Bronchial smooth muscle cell (primary cell): ENCODE measurements around the gene KRTAP10-1. TPM values are rescaled to one million over a fixed set of nuclear protein-coding genes. Genes with fewer than 3 reads are reported as not detected.

Experiments
- total RNA-seq: library from RNA; depleted of rRNA; stranded (reverse); fragments of >200 nt; gene quantifications from 2 replicates; pipeline ENCODE4 v1.2.1, GENCODE V29; 2014

Gene KRTAP10-1, protein sequence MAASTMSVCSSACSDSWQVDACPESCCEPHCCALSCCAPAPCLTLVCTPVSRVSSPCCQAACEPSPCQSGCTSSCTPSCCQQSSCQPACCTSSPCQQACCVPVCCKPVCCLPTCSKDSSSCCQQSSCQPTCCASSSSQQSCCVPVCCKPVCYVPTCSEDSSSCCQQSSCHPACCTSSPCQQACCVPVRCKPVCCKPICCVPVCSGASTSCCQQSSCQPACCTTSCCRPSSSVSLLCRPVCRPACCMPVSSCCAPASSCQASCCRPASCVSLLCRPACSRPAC
- not detected in 2 replicates for total RNA-seq

DNA sequence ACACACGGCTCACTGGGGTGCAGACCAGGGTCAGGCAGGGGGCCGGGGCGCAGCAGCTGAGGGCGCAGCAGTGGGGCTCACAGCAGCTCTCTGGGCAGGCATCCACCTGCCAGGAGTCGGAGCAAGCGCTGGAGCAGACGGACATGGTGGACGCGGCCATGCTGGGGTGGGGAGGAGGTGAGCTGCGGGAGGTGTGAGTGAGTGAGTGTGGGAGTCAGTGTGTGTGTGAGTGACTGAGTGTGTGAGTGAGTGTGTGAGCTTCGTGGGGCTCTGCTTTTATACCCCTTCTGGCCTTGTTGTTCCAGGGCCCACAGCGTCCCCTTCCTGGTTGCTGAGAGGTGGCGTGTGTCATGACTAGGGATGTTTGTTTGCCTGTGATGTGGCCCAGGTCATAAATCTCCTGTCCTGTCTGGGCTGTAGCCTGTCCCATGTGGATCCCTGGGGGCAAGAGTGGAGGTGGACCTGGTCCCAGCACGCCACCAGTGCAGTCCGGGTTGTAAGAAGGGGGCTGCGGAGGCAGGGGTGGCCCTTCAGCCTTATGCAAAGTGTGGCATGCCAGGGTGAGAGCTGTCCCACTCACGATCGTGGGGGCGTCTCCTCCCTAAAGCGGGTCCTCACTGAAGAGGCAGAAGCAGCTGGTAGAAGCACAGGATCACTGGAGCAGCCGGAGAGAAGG is at the start of gene KRTAP10-1:
Gene KRTAP10-1, minus strand, starts transcription at position 205 of the 676 bp plus-strand sequence. Its CDS starts 45 bp downstream, at position 160.

DNA sequence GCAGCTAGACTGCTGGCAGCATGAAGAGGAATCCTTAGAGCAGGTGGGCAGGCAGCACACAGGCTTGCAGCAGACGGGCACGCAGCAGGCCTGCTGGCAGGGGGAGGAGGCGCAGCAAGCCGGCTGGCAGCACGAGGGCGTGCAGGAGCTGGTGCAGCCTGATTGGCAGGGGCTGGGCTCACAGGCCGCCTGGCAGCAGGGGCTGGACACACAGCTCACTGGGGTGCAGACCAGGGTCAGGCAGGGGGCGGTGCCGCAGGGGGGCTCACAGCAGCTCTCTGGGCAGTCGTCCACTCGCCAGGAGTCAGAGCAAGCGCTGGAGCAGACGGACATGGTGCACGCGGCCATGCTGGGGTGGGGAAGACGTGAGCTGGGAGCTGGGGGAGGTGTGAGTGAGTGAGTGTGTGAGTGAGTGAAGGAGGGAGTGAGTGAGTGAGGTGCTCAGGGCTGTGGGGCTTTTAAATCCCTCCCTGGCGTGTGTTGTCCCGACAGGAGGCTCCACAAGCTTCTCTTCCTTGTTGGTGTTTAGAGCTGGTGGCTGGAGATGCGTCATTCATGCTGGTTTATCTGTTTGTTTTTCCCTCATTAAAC is 40.3 kb upstream of the KRTAP10-1 start, which contains the start of gene KRTAP10-5:
Gene KRTAP10-5, minus strand, starts transcription at position 374 of the 591 bp plus-strand sequence. Its CDS starts 26 bp downstream, at position 348.

DNA sequence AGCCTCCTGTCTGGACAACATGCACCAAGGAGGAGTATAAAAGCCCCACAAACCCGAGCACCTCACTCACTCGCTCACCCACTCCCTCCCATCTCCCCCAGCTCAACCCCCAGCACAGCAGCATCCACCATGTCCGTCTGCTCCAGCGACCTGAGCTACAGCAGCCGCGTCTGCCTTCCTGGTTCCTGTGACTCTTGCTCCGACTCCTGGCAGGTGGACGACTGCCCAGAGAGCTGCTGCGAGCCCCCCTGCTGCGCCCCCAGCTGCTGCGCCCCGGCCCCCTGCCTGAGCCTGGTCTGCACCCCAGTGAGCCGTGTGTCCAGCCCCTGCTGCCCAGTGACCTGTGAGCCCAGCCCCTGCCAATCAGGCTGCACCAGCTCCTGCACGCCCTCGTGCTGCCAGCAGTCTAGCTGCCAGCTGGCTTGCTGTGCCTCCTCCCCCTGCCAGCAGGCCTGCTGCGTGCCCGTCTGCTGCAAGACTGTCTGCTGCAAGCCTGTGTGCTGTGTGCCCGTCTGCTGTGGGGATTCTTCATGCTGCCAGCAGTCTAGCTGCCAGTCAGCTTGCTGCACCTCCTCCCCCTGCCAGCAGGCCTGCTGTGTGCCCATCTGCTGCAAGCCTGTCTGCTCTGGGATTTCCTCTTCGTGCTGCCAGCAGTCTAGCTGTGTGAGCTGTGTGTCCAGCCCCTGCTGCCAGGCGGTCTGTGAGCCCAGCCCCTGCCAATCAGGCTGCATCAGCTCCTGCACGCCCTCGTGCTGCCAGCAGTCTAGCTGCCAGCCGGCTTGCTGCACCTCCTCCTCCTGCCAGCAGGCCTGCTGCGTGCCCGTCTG is 33.8 kb upstream of the KRTAP10-1 start, which contains the start of gene KRTAP10-4:
Gene KRTAP10-4, plus strand, starts transcription at position 100 of the 827 bp plus-strand sequence. Its CDS starts 30 bp downstream, at position 130.

DNA sequence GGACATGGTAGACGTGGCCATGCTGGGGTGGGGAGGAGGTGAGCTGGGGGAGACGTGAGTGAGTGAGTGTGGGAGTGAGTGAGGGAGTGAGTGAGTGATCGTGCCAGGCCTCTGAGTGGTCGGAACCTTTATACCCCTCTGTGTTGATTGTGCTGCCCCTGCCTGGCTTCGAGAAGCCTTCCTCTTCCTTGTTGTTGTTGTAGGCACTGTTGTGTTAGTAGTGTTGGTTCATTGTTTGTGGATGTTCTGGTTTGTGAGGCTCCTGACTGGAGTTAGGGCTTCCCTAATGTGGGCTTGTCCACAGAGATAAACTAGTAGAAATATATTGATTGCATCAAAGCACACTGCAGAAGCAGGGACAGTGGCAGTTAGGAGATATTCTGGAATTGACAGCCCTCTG is 18.7 kb upstream of the KRTAP10-1 start, which contains the start of gene KRTAP10-3:
Gene KRTAP10-3, minus strand, starts transcription at position 101 of the 400 bp plus-strand sequence. Its CDS starts 80 bp downstream, at position 21.

DNA sequence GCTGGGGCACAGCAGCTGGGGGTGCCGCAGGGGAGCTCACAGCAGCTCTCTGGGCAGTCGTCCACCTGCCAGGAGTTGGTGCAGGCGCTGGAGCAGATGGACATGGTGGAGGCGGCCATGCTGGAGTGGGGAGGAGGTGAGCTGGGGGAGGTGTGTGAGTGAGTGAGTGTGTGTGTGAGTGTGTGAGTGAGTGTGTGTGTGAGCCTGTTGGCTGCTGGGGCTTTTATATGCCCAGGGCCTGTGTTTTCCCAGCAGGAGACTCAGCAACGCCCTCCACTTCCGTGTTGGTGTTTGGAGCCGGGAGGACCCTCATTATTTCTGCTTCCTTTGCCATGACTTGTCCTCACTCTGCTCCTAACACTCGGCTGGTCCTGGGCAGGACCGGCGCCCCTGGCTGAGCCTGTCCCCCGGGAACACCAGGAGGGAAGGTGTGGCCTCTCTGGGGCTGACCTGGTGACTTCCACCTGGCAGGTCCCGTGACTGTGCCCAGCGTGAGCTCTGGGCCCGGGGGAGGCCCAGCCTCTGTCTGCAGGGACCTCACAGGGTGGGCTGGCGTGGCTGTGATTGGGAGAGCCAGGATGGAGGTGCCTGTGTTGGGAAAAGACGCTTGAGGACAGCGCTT is 11.5 kb upstream of the KRTAP10-1 start, which contains the start of gene KRTAP10-2:
Gene KRTAP10-2, minus strand, starts transcription at position 166 of the 622 bp plus-strand sequence. Its CDS starts 47 bp downstream, at position 119.

Other genes starting within 250 kb of the KRTAP10-1 start
- gene PFKL, start 240.1 kb downstream of the KRTAP10-1 start, total RNA-seq, result 245 and 255 TPM in 2 replicates
- 11.0 and 11.3 TPM in 2 replicates for gene CFAP410, start 200.8 kb downstream of the KRTAP10-1 start, total RNA-seq
- gene TRPM2, start 186.6 kb downstream of the KRTAP10-1 start, total RNA-seq, result under 0.01 TPM in 1 of 2 replicates, not detected in the other
- under 0.01 TPM in 2 replicates for gene LRRC3, start 84.7 kb downstream of the KRTAP10-1 start, total RNA-seq
- gene KRTAP10-2, start 11.3 kb upstream of the KRTAP10-1 start, total RNA-seq, result not detected in 2 replicates
- gene KRTAP10-3, start 18.6 kb upstream of the KRTAP10-1 start, total RNA-seq, result not detected in 2 replicates
- not detected in 2 replicates for gene KRTAP10-4, start 33.5 kb upstream of the KRTAP10-1 start, total RNA-seq
- gene KRTAP10-5, start 40.4 kb upstream of the KRTAP10-1 start, total RNA-seq, result not detected in 2 replicates
- not detected in 2 replicates for gene KRTAP10-6, start 52.3 kb upstream of the KRTAP10-1 start, total RNA-seq
- gene KRTAP10-7, start 60.4 kb upstream of the KRTAP10-1 start, total RNA-seq, result not detected in 2 replicates
- gene KRTAP10-8, start 71.9 kb upstream of the KRTAP10-1 start, total RNA-seq, result not detected in 2 replicates
- gene KRTAP10-9, start 86.9 kb upstream of the KRTAP10-1 start, total RNA-seq, result not detected in 2 replicates
- gene KRTAP10-10, start 97.2 kb upstream of the KRTAP10-1 start, total RNA-seq, result not detected in 2 replicates
- gene KRTAP10-11, start 106.2 kb upstream of the KRTAP10-1 start, total RNA-seq, result not detected in 2 replicates
- not detected in 2 replicates for gene KRTAP12-4, start 114.5 kb upstream of the KRTAP10-1 start, total RNA-seq
- gene KRTAP12-3, start 117.7 kb upstream of the KRTAP10-1 start, total RNA-seq, result not detected in 2 replicates
- gene KRTAP12-2, start 126.7 kb upstream of the KRTAP10-1 start, total RNA-seq, result not detected in 2 replicates
- not detected in 2 replicates for gene KRTAP12-1, start 142.0 kb upstream of the KRTAP10-1 start, total RNA-seq
- gene KRTAP10-12, start 157.0 kb upstream of the KRTAP10-1 start, total RNA-seq, result not detected in 2 replicates
- gene TSPEAR, start 171.4 kb upstream of the KRTAP10-1 start, total RNA-seq, result not detected in 2 replicates